Colonic mucosa (tissue), 4 donors: ENCODE results near the gene ERVK3-1. TPM values are rescaled to one million over a fixed set of nuclear protein-coding genes. Genes with fewer than 3 reads are reported as not detected.

Experiments
- DNase-seq: peaks from one replicate; pipeline ENCODE4 v3.0.0-alpha.2; 2020
- H3K27ac ChIP-seq: fragments of 200-600 bp; one replicate; pipeline ENCODE4 v1.8.0; 2021
- H3K27me3 ChIP-seq: fragments of 200-600 bp; one replicate; pipeline ENCODE4 v1.8.0; 2021
- H3K36me3 ChIP-seq: fragments of 200-600 bp; one replicate; pipeline ENCODE4 v1.8.0; 2021
- H3K4me1 ChIP-seq: fragments of 200-600 bp; one replicate; pipeline ENCODE4 v1.8.0; 2021; ENCODE audit warnings: mild to moderate bottlenecking
- H3K4me3 ChIP-seq: fragments of 200-600 bp; one replicate; pipeline ENCODE4 v1.8.0; 2021
- H3K9ac ChIP-seq, 2 donors: one replicate each; pipeline ENCODE4 v1.7.0; 2013; ENCODE audit warnings: control low read depth in 2 of 2, low read depth in 2 of 2, low read length in 2 of 2
- H3K9me3 ChIP-seq: fragments of 200-600 bp; one replicate; pipeline ENCODE4 v1.8.0; 2021
- intact Hi-C: fragments of 100-400 bp; cut with DNase I; formaldehyde crosslinking; loops from one replicate; pipeline ENCODE4 v1.14.1; 2022
- total RNA-seq, 2 donors: library from RNA; stranded (reverse); fragmentation: NEBNext Ultra II Directional in 1 of 2; extraction: Animal tissue kit (Norgen Biotek cat#: 25700) in 1 of 2; gene quantifications; one replicate each; pipeline ENCODE4 v1.2.1, GENCODE V29; 2021
- TF ChIP-seq, protein P1 (sequence below): fragments of 200-600 bp; IDR thresholded peaks from one replicate; pipeline ENCODE4 v1.8.0; 2022; ENCODE audit warnings: antibody characterized with exemption, mild to moderate bottlenecking
- donor health status: healthy.
- donor health status: DM: no; HTN: no; CAD: no.
- donor health status: DM: no; HTN: no; CAD: no.

The ERVK3-1 gene
- total RNA-seq, 2 donors from 2014 or later: 21.6 to 25.0 TPM

- Histone ChIP-seq H3K4me1 (no peaks in the 10 kb centered on the region), H3K27me3 (peaks cover 16% of the 10 kb centered on the region)
Measured at GRCh38 chr19:58350871-58351557, 45.8 kb downstream of the ERVK3-1 start.

GRCh38 chr19:58351558-58351878 is 46.3 kb downstream of the ERVK3-1 start:
- H3K27ac ChIP-seq: no peak overlapping the region
- no peak overlapping the region for H3K9ac ChIP-seq
- no peaks in the 10 kb centered on the region for H3K36me3 ChIP-seq
- TF ChIP-seq, protein P1, sequence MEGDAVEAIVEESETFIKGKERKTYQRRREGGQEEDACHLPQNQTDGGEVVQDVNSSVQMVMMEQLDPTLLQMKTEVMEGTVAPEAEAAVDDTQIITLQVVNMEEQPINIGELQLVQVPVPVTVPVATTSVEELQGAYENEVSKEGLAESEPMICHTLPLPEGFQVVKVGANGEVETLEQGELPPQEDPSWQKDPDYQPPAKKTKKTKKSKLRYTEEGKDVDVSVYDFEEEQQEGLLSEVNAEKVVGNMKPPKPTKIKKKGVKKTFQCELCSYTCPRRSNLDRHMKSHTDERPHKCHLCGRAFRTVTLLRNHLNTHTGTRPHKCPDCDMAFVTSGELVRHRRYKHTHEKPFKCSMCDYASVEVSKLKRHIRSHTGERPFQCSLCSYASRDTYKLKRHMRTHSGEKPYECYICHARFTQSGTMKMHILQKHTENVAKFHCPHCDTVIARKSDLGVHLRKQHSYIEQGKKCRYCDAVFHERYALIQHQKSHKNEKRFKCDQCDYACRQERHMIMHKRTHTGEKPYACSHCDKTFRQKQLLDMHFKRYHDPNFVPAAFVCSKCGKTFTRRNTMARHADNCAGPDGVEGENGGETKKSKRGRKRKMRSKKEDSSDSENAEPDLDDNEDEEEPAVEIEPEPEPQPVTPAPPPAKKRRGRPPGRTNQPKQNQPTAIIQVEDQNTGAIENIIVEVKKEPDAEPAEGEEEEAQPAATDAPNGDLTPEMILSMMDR: no peak
- no peak for DNase-seq
- peaks cover 19% of the 10 kb centered on the region for H3K27me3 ChIP-seq
- H3K4me3 ChIP-seq: no peak overlapping the region
- no peaks in the 10 kb centered on the region for H3K4me1 ChIP-seq
- no peaks in the 10 kb centered on the region for H3K9me3 ChIP-seq
- intact Hi-C loops: no loop called here

More at GRCh38 chr19:58350871-58351557, 45.8 kb downstream of the ERVK3-1 start:
- no peak for DNase-seq
- no peak overlapping the region for H3K27ac ChIP-seq
- TF ChIP-seq, protein P1: no peak
- H3K4me3 ChIP-seq: no peak overlapping the region
- H3K9ac ChIP-seq: no peak overlapping the region
- H3K36me3 ChIP-seq: no peaks in the 10 kb centered on the region
- no peaks in the 10 kb centered on the region for H3K9me3 ChIP-seq
- intact Hi-C loops: no loop called here

- intact Hi-C loops: no loop called here
- Histone ChIP-seq H3K9ac (no peak overlapping the region), H3K27ac (no peak overlapping the region), H3K27me3 (peaks cover 15% of the 10 kb centered on the region), H3K9me3 (no peaks in the 10 kb centered on the region), H3K36me3 (no peaks in the 10 kb centered on the region), H3K4me3 (no peak overlapping the region), H3K4me1 (no peaks in the 10 kb centered on the region)
- no peak for DNase-seq
- TF ChIP-seq, protein P1: no peak
Measured at GRCh38 chr19:58351990-58352755, 47.0 kb downstream of the ERVK3-1 start.

DNA sequence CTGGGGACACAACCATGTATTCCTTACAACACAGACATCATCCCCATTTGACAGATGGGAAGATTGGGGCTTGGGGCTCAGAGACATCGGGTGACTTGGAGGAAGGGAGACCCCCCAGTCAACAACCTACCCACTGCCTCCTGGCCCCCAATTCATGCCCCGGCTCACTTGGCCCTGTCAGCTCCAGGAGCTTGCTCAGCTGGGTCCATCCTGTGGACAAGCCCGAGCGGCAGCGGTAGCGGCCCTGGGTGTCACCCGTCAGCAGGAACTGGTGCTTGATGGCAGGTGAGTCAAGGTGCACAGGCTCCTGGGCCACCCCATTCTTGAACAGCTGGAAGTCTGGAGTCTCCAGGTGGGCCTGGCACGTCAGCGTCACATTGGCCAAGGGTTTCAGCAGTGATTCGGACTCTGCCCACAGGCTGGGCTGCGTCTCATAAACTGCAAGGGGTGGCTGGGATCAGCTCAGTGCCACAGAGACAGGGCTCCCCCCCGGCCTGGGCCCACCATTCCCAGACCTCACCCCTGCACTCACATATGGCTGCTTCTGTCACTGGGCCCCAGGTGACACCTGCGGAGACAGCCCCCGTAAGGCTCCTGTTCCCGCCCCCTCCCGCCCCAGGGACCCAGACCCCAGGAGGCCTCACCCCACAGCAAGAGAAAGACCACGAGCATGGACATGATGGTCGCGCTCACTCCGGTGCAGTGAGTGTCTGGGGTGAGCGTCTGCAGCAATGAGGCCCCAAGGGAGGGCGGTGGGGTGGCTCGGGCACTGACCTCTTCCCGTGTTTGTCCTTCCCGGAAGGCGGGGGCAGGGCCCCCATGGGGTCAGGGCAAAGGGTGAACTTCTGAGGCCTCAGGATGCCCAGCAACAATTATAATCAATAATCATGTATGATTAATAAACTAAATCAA is 47.8 kb downstream of the ERVK3-1 start, which contains the start of gene A1BG:
Gene A1BG, minus strand, starts transcription at position 733 of the 912 bp plus-strand sequence. Its CDS starts 55 bp downstream, at position 678.
- no peak within 1 kb of the TSS for H3K4me3 ChIP-seq
- H3K36me3 ChIP-seq: no peaks in the 10 kb centered on the region
- no peaks in the 10 kb centered on the region for H3K9me3 ChIP-seq
- no peak within 1 kb of the TSS for H3K27ac ChIP-seq
- H3K4me1 ChIP-seq: no peaks in the 10 kb centered on the region
- no peak within 1 kb of the TSS for H3K9ac ChIP-seq
- no peak for DNase-seq
- TF ChIP-seq, protein P1: no peak
- intact Hi-C loops: no loop called here
- peaks cover 6% of the 10 kb centered on the region for H3K27me3 ChIP-seq

- Histone ChIP-seq H3K9ac (no peak overlapping the region), H3K27ac (no peak overlapping the region), H3K27me3 (peaks cover 5% of the 10 kb centered on the region), H3K9me3 (no peaks in the 10 kb centered on the region), H3K4me3 (no peak overlapping the region), H3K4me1 (no peaks in the 10 kb centered on the region), H3K36me3 (no peaks in the 10 kb centered on the region)
- DNase-seq: no peak
- intact Hi-C loops: no loop called here
- TF ChIP-seq, protein P1: no peak
Measured at GRCh38 chr19:58353717-58354477, 48.7 kb downstream of the ERVK3-1 start.
